MM.1S (cell line): ENCODE data around the gene TAF6L.

ENCODE experiments used
- DNase-seq: peaks from one replicate; pipeline ENCODE4 v3.0.0-alpha.2; 2015
- H2AFZ ChIP-seq: fragments of 300-600 bp; sonication (generic); 2 replicates; pipeline ENCODE4 v1.6.0; 2016; ENCODE audit warnings: antibody characterized with exemption, low read length
- H3F3A ChIP-seq: fragments of 300-600 bp; sonication (generic); 2 replicates; pipeline ENCODE4 v1.6.1; 2016; ENCODE audit warnings: mild to moderate bottlenecking, antibody characterized with exemption, low read length, moderate library complexity, mixed read lengths; ENCODE audit not compliant: insufficient read depth
- H3K27ac ChIP-seq: fragments of 300-600 bp; sonication (generic); 2 replicates; pipeline ENCODE4 v1.5.1; 2016; ENCODE audit warnings: mild to moderate bottlenecking, low read length
- H3K27me3 ChIP-seq: fragments of 300-600 bp; sonication (generic); replicated peaks from 2 replicates; pipeline ENCODE4 v1.6.0; 2016; ENCODE audit warnings: low read length; ENCODE audit not compliant: insufficient read depth
- H3K36me3 ChIP-seq: fragments of 300-600 bp; sonication (generic); replicated peaks from 2 replicates; pipeline ENCODE4 v1.6.1; 2016; ENCODE audit warnings: mild to moderate bottlenecking, low read length, mixed read lengths; ENCODE audit not compliant: insufficient read depth
- H3K4me1 ChIP-seq: fragments of 300-600 bp; sonication (generic); 2 replicates; pipeline ENCODE4 v1.6.1; 2016; ENCODE audit warnings: low read length, mixed read lengths
- H3K4me2 ChIP-seq: fragments of 300-600 bp; sonication (generic); 2 replicates; pipeline ENCODE4 v1.6.0; 2016; ENCODE audit warnings: low read depth, low read length
- H3K4me3 ChIP-seq: fragments of 300-600 bp; sonication (generic); 2 replicates; pipeline ENCODE4 v1.5.1; 2016; ENCODE audit warnings: low read length, mixed read lengths
- H3K79me2 ChIP-seq: fragments of 300-600 bp; sonication (generic); 2 replicates; pipeline ENCODE4 v1.6.1; 2016; ENCODE audit warnings: mixed run types, low read length, mixed read lengths
- H3K9ac ChIP-seq: fragments of 300-600 bp; sonication (generic); 2 replicates; pipeline ENCODE4 v1.6.1; 2016; ENCODE audit warnings: low read length, mixed read lengths
- H3K9me2 ChIP-seq: fragments of 300-600 bp; sonication (generic); replicated peaks from 2 replicates; pipeline ENCODE4 v1.6.1; 2016; ENCODE audit warnings: mild to moderate bottlenecking, low read length, mixed read lengths; ENCODE audit not compliant: insufficient read depth
- H3K9me3 ChIP-seq: fragments of 300-600 bp; sonication (generic); replicated peaks from 2 replicates; pipeline ENCODE4 v1.6.1; 2016; ENCODE audit warnings: mild to moderate bottlenecking, low read length, mixed read lengths; ENCODE audit not compliant: insufficient read depth
- H4K20me1 ChIP-seq: fragments of 300-600 bp; sonication (generic); 2 replicates; pipeline ENCODE4 v1.6.1; 2016; ENCODE audit warnings: mild to moderate bottlenecking, low read length, moderate library complexity, mixed read lengths; ENCODE audit not compliant: insufficient read depth
- CTCF ChIP-seq: fragments of 300-600 bp; sonication (generic); IDR thresholded peaks from 2 replicates; pipeline ENCODE4 v1.5.1; 2016; ENCODE audit warnings: antibody characterized with exemption, low read length, mixed read lengths
- EZH2 ChIP-seq: fragments of 300-600 bp; sonication (generic); optimal IDR thresholded peaks from 2 replicates; pipeline ENCODE3; 2017; ENCODE audit warnings: low read depth, mild to moderate bottlenecking, antibody characterized with exemption, low read length, mixed read lengths
- EZH2phosphoT487 ChIP-seq: fragments of 300-600 bp; sonication (generic); IDR thresholded peaks from 2 replicates; pipeline ENCODE4 v1.6.1; 2018; ENCODE audit warnings: antibody characterized with exemption, low read length

The TAF6L gene

GRCh38 chr11:62835336-62835735 lies 64.1 kb downstream of the TAF6L start:
- no peak overlapping the region for H2AFZ ChIP-seq
- H3K4me2 ChIP-seq = no peak overlapping the region
- H3K9me2 ChIP-seq = no peaks in the 10 kb centered on the region
- no peaks in the 10 kb centered on the region for H3K9me3 ChIP-seq
- TF ChIP-seq EZH2 (no peak), CTCF (no peak), EZH2phosphoT487 (no peak)
- H3K79me2 ChIP-seq = peaks cover 82% of the 10 kb centered on the region
- H3K4me3 ChIP-seq = no peak overlapping the region
- peaks cover 17% of the 10 kb centered on the region for H3K4me1 ChIP-seq
- no peak for DNase-seq
- H3K36me3 ChIP-seq = no peaks in the 10 kb centered on the region; the same call in 1 of the 2 replicates
- peaks cover 27% of the 10 kb centered on the region for H3F3A ChIP-seq
- no peaks in the 10 kb centered on the region for H3K27me3 ChIP-seq
- H3K27ac ChIP-seq = no peak overlapping the region
- no peaks in the 10 kb centered on the region for H4K20me1 ChIP-seq
- no peak overlapping the region for H3K9ac ChIP-seq
